OCI-LY1 (cell line): Measurements from ENCODE around the gene TRIM45.

Source experiments
- EZH2 ChIP-seq: fragments of 200-600 bp; sonication (generic), shearing (Covaris generic); IDR thresholded peaks from 2 replicates; pipeline ENCODE4 v1.8.0; 2017; ENCODE audit warnings: borderline replicate concordance, mixed run types, mild to moderate bottlenecking, antibody characterized with exemption, low read length, moderate library complexity, mixed read lengths
- TF ChIP-seq, protein P1 (sequence below): fragments of 200-600 bp; sonication (generic), shearing (Covaris generic); IDR thresholded peaks from 2 replicates; pipeline ENCODE4 v1.5.1; 2017; ENCODE audit warnings: mild to moderate bottlenecking, antibody characterized with exemption, low read length, moderate library complexity, mixed read lengths

DNA sequence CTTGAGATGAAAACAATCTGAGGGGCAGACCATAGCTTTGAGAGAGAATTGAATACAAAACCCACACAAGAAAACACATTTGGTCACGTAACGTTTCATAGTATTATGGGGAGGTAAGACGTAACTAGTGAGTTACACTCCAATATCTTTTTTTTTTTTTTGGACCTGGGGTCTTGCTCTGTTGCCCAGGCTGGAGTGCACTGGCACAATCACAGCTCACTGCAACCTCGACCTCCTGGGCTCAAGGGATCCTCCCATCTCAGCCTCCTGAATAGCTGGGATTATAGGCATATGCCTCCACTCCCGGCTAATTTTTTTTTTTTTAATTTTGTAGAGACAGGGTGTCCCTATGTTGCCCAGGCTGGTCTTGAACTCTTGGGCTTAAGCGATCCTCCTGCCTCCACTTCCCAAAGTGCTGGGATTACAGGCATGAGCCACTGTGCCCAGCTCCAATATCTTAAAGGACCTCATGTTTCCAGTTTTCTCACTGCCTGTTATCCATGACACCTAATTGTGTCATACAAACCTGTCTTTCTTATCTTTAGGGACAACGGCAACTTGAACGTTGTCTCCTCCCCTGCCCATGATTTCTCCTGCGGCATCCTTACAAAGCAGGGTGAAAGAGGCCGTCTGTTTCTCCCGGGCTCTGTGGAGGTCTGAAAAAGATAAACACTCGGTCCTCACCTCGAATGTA lies 5.3 kb downstream of the TRIM45 start:
- TF ChIP-seq, protein P1, sequence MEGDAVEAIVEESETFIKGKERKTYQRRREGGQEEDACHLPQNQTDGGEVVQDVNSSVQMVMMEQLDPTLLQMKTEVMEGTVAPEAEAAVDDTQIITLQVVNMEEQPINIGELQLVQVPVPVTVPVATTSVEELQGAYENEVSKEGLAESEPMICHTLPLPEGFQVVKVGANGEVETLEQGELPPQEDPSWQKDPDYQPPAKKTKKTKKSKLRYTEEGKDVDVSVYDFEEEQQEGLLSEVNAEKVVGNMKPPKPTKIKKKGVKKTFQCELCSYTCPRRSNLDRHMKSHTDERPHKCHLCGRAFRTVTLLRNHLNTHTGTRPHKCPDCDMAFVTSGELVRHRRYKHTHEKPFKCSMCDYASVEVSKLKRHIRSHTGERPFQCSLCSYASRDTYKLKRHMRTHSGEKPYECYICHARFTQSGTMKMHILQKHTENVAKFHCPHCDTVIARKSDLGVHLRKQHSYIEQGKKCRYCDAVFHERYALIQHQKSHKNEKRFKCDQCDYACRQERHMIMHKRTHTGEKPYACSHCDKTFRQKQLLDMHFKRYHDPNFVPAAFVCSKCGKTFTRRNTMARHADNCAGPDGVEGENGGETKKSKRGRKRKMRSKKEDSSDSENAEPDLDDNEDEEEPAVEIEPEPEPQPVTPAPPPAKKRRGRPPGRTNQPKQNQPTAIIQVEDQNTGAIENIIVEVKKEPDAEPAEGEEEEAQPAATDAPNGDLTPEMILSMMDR = no peak
- TF ChIP-seq EZH2 = no peak
